NCI-H2196 (cell line): Measurements from ENCODE around the gene DOCK2.
"Not testable (repeated sequence)": the region's sequence is repeated elsewhere in the genome, so short reads cannot be mapped to it uniquely, and the experiment has no call there.

Experiments used
- DNase-seq: peaks from one replicate; lab custom pipeline; 2025; ENCODE audit not compliant: unreplicated experiment; lab: John Stamatoyannopoulos, UW

The DOCK2 gene

DNA sequence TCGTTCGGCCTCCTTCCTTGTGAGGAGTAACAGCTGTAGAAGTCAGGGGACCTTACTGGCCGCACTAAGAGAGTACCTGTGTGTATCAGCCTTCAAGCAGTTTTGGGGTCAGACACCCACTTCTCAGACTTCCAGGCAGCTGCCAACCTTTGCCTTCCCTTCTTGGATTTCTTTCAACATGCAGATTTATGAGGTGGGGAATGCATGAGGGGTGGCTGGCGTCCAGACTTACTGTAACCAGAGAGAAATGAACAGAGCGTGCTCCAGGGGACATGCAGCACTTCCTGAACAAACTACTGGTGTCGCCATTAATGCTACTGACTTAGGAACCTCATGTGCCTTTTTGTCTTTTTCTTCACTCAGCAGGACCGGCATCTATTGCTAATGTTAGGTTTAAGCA, 296.5 kb downstream of the DOCK2 start:
- DNase-seq: no peak

DNA sequence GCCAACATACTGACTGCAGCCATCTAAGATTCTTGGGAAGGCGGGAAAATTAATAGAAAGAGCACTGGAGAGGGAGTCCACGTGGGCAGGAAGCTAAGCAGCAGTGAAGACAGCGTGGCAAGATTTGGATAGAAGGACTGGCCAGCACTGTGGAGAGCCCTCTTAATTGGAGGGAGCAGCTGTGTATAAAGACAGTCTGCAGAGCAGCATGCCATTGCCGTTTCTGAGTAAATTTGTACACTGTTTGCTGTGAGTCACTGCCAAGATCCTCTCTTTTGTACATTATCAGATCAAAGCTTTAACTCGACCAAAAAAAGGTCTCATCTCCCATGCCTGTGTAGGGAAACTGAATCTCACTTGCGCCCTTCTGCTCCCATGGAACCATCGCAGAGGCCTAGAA, 297.9 kb downstream of the DOCK2 start:
- no peak for DNase-seq

DNA sequence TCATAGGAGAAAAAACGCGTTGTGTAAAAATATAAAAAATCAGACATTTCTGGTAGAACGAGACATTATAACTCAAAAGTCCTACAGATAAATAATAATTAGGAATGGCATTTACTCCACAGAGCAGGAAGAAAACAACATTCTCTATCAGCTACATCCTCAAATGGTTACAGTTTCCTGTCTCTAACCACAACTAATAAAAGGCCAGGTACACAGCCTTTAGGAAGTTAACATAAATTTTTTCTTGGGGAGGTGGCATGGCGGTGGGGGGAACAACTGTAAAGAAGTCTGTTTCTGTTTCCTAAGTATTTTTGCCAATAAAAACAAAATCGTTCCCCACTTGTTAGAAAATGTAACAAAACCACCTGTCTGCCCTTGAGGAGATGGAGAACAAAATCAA, 298.7 kb downstream of the DOCK2 start:
- no peak for DNase-seq

DNA sequence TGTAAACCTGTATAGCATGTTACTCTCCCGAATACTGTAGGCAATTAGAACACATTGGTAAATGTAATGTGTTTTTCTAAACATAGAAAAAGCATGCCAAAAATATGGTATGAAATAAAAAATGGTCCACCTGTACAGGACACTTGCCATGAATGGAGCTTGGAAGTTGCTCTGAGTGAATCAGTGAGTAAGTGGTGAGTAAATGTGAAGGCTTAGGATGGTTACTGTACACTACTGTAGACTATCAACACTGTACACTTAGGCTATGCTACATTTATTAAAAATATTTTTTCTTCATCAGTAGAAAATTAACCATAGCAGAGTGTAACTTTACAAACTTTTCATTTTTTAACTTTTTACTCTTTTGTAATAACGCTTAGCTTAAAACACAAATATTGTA, 301.4 kb downstream of the DOCK2 start:
- no peak for DNase-seq

DNA sequence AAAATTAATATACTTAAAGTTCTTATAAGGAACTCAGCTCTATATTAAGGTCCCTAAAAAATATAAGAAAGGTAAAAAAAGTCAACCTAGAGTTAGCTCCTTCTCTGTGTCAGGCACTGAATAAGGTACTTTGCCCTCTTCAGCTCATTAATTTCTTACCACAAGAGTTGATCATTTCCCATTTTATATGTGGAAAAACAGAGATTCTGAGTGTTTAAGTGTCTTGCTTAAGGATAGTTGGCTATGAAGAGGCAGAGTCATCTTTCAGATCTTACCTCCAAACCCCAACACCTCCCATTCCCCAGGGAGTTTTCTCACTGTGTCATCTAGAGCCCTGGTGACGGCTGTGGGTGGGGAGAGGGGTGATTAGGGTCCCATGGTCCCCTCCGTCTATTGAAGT, 302.7 kb downstream of the DOCK2 start:
- DNase-seq: no peak

DNA sequence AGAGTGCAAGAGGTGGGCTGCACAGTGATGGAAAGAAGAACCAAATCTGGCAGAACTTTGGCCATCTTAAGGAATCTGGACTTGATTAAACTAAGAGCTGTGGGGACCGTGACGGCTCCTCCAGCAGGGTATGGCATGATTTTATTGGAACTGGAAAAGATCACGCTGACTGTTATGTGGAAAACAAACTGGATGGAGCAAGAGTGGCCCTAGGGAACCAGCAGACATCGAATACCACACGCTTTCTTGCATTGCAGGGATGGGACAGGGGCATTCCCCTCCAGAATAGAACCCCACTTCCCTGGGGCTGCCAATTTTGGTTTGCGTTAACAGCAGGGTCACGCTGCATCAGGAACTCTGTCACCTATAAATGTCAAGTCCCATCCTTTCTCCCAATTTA, 304.5 kb downstream of the DOCK2 start:
- DNase-seq: no peak

DNA sequence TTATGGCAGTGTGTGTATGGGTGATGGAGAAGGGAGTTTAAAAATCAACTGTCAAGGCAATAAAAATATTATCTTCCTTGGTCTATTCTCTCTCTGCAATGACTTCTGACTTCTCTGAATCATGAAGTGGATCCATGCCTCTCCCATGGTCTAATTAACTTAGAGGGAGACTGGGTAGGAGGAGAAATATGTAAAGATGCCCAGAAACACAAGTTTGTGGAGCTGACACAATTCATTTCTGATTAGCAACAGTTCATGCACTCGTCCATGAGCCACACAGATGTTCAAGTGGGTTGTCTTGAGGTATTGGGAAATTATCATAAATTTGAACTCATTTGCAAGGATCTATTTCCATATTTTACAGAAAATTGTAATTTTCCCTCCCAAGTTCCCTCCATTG, 305.1 kb downstream of the DOCK2 start:
- no peak for DNase-seq

DNA sequence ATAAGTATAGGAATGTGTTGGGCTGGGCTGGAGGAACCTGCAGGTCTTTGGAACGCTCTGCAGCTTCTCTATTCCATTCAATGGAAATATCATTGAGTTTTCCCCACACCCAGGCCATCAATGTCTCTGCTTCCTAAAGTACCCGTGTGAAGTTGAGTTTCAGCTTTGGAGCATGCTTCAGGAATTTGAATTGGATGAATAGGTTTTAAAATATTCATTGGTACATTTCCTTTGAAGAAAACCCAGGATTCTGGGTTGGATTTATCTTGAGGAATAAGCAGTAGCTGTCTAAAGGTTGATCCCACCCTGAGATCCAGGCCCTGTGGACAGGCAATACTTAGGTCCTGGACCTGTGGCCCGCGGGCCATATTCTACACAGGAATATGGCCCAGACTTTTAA, 306.0 kb downstream of the DOCK2 start:
- no peak for DNase-seq

DNA sequence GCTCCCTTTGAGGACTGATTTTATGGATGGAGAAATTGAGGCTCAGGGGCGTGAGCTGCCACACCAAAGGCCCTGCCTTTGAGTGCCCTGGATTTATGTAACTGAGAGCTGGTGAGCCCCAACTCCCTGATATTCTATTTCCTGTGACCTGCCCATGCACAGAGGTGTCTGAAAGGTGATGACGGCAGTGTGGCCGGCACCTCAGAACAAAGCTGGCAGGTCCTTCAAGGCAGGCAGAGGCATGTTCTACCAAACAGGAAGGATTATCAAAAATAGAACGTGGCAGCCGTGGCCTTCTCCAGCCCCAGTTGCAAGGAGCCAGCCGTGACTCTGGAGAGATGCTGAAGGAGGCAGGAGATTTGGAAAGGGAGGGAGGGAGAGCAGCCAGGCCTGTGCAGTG, 307.0 kb downstream of the DOCK2 start:
- DNase-seq: no peak

DNA sequence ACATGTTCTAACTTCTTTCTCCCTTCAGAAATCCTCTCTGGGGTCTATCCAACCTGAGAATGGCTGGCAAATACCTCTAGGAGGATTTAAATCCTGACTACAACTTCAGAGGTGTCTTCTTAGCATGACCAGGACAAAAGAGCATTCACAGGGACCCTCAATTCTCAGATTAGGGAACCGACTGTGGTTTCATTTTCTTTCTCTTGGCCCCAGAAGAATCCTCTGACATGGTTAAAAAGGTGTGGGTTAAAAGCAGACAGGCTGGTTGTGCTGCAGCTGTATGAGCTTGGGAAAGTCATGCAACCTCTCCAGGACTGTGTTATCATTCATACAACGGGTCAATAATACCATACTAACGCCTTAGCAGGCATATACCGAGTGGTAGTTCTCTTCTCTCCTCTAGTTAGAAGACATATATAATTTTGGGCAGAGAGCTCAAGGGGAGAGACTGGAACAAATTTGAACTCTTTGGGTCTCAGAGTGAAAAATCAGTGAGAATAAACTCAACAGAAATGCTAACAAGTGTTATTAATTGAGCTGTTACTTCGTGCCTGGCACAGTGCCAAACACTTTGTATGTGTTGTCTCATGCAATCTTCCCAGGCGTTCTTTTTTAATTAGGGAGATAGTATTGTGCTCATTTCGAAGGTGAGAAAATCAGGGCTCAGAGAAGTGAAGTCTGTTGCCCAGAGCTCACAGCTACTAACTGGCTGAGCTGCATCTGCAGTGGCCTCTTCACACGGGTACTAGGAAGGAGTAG, 308.0 kb downstream of the DOCK2 start:
- DNase-seq: no peak

DNA sequence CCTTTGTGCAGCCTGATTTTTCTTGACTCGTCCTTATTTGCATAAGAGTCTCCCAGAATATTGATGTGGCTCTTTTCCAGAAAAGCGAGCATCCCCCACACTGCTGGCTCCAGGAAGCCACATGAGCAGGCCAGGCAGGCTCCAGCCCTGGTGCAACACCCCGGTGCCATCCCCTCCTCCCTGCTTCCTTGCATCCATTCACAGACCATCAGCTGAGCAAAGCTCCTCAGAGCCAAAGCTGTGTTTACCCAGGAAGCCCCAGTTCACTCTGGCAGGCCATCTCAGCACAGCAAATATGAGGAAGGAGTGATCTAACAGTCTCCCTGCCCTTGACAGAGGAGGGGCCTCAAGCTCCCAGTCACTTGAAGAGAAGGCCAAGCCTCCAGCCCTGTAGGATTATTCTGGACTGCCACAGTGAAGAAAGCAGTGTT, 308.8 kb downstream of the DOCK2 start:
- no peak for DNase-seq

DNA sequence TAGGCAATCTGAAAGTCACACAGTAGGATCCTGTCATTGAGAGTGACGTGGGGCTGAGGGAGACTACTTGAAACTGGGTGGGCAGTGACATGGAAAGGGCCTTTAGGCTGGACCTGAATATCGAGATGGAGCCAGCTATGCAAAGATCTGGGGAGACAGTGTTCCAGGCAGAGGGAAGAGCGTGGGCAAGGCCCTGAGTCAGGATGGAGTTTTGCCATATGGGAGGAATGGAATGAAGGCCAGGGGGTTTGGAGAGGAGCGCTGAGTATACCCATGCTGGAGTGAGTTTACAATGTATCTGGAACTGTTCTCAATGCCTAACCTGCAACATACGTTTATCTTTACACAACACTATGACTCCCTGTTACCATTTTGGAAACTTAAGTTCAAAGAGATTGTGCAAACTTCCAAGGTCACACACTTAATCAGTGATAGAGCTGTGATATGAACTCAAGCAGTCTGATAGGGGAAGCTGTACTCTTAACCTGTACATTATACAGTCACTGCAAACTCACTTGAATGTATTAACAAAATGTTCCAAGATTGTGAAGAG, 309.7 kb downstream of the DOCK2 start:
- no peak for DNase-seq

DNA sequence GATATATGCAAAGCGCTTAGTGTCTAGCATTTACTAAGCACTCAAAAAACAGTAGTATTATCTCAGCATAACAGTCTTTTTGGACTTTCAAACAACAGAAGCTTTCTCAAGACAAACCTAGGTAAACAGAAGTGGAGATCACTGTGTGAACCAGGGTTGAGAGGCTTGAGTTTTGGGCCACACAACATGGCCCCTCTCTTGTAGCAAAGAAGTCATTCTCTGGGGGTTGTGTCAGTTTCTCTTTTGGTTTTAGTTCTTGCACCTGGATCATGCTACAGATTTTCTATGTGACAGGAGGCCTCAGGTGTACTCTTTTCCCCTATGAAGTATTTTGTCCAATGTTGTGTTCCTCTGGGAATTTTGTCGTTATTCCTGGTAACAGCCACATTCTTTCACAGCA, 313.3 kb downstream of the DOCK2 start:
- DNase-seq: no peak

DNA sequence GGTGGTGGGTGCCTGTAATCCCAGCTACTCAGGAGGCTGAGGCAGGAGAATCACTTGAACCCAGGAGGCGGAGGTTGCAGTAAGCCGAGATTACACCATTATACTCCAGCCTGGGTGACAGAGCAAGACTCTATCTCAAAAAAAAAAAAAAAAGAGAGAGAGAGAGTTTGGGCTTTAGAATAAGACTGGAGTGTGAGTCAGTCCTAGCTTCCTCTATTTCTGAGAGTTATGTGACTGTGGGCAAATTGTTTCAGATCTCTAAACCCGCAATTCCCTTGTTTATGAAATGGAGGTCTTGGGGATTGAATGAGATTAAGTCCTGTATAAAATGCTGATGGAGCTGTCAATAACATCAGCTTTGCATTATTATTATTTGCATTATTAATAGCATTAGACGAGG, 316.1 kb downstream of the DOCK2 start:
- DNase-seq: not testable (repeated sequence)

DNA sequence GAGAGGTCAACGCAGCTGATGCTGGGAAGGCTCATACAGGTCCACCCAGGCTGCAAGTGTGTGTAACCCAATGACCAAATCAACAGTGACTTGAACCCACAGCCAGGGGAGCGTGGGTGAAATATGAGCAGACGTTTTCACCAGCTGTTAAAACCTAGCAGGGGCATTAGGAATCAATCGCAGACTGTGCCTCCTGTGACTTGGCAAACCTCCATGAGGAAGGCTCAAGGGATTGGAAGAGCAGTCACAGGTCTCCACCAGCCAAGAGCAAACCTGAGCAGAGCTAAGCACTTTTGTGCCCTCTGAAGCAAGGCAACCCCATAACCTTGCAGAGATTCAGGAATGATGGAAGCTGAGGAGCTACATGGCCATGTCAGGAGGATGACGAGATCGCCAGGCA, 317.7 kb downstream of the DOCK2 start:
- no peak for DNase-seq

DNA sequence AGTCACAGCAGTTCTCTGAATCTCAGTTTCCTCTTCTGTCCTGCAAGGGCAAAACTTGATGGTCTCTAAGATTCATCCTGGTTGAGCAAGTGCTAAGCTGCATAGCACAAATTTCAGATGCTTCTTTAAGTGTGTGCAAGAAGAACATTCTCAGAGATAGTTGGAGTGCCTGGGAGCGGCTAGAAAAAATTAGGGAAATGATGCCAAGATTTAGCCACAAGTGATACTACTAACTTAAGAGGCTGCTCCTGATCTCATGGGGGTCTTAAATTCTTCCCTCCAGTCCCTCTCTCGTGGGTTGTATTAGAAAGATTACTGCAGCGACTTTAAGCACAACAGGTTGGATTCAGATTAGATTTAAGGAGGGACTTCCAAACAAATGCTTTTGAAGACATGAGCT, 319.1 kb downstream of the DOCK2 start:
- DNase-seq: no peak

DNA sequence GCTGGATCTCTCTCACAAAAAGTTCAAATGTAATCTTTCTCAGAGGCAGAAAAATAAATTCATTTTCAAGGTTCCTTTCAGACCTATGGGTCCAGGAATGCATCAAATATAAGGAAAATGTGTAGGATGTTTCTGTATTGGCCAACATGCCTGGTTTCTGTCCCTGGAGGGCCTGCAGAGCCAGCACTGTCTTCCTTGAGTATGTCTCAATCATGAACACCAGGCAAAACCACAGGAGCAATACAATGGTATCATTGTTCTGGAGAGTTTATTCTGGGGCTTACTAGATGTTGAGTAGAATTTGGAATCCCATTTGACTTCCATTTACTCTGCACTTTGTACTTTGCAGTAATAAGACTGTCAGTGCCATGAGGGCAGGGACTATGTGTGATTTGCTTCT, 319.7 kb downstream of the DOCK2 start:
- no peak for DNase-seq

DNA sequence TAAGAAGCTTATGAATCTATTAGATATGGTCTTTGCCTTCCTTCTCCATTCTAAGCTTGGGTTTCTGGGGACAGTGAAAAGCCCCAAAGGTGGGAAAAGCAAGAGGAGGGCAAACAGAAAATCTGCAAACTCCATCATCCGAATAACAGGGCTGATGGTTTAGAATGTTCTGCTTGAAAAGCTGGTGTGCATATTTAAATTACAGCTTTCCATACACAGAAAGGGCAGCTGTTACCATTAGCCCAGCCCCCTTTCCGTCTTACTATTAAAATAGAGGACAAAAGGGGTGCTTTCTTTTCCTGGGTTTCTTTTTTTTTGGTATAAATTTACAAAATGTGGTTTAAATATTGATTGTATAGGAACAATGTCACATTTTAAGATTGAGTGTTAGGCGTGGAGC, 321.2 kb downstream of the DOCK2 start:
- no peak for DNase-seq

DNA sequence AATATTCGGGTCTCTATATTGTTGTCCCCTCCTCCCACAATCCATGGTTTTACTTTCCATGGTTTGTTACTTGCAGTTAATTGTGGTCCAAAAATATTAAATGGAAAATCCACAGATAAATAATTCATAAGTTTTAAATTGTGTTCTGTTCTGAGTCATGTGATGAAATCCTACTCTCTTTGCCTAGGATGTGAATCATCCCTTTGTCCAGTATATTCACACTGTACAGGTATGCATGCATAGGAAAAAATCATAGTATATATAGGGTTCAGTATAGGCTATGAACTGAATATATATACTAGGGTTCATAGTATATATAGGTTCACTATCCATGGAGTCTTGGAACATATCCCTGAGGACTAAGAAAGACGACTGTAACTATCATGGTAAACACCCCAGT, 323.6 kb downstream of the DOCK2 start:
- DNase-seq: no peak

DNA sequence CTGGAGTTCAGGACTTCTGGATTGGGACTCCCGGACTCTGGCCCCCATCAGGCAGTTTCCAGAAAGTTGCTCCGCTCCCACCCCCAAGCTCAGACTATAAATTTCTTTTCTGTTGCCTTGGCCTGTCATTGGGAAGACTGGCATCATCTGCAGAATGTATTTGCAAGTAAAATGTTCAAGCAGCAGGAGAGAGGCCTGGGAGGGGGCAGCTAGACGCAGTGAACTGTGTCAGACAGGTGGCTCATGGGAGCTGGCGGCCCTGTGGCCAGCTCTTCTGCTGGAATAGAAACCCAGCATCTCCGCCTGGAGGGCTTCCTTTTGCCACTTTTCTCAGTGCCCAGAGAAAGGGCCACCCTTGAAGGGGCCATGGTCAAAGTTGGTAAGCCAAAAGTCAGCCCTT, 327.2 kb downstream of the DOCK2 start:
- DNase-seq: no peak

DNA sequence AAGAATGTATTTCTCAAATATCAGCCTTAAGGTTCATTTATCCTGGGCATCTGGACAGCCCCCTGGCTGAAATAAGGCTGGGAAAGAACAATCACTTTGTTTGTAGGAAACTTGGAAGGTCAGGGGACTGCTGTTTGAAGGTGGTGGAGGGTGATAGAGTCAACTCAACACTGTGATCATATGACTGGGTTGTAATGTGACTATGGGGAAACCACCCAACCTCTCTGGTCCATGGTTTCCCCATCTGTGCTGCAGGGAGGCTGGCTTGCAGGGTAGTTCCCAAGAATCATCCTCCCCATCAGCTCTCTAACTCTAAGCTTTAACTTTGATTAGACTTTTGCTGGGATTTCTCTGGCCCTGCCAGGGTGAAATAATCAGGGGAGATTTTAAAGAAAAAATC, 333.3 kb downstream of the DOCK2 start:
- no peak for DNase-seq

DNA sequence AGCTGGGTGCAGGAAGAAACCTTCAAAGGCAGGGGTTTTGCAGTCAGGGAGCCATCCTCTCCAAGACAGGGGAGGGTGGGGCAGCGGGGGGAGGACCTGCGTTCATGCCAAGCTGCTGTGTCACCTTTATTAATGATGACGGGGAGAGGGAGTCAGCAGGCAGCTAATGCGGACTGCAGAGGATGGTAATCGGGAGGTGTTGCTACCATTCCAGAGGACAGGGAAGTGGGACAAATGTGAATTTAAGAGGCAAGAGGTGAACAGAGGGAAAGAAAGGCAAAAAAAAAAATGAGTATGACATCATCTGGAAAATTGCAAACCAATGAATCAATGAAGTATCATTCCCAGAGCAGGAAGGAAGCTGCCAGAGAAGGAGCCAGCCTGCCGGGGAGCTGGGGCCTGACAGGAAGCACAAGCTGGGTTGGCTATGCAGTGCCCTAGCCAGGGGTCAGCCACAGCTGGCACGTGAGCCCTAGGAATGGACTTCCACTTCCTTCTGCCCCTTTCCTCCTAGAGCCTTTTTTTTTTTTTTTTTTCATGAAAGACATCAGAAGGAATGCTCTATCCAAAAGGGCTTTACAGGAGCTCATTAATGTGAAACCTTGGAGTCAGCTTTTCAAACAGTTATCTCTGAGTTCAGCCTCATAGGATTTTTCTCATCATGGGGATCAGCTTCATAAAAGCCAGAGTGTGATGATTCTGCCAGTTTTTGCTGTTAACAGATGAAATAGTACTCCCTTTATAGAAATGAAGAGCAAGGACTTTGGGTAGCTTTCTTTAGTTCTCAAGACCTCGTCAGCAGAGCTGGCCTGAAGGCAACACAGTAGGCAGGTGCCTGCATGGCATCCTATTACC, 334.1 kb downstream of the DOCK2 start:
- no peak for DNase-seq
